MM.1S (cell line): ENCODE results near the gene RCOR1.

ENCODE experiments used
- DNase-seq: peaks from one replicate; pipeline ENCODE4 v3.0.0-alpha.2; 2015
- H2AFZ ChIP-seq: fragments of 300-600 bp; sonication (generic); 2 replicates; pipeline ENCODE4 v1.6.0; 2016; ENCODE audit warnings: antibody characterized with exemption, low read length
- H3F3A ChIP-seq: fragments of 300-600 bp; sonication (generic); 2 replicates; pipeline ENCODE4 v1.6.1; 2016; ENCODE audit warnings: mild to moderate bottlenecking, antibody characterized with exemption, low read length, moderate library complexity, mixed read lengths; ENCODE audit not compliant: insufficient read depth
- H3K27ac ChIP-seq: fragments of 300-600 bp; sonication (generic); 2 replicates; pipeline ENCODE4 v1.5.1; 2016; ENCODE audit warnings: mild to moderate bottlenecking, low read length
- H3K27me3 ChIP-seq: fragments of 300-600 bp; sonication (generic); replicated peaks from 2 replicates; pipeline ENCODE4 v1.6.0; 2016; ENCODE audit warnings: low read length; ENCODE audit not compliant: insufficient read depth
- H3K36me3 ChIP-seq: fragments of 300-600 bp; sonication (generic); replicated peaks from 2 replicates; pipeline ENCODE4 v1.6.1; 2016; ENCODE audit warnings: mild to moderate bottlenecking, low read length, mixed read lengths; ENCODE audit not compliant: insufficient read depth
- H3K4me1 ChIP-seq: fragments of 300-600 bp; sonication (generic); 2 replicates; pipeline ENCODE4 v1.6.1; 2016; ENCODE audit warnings: low read length, mixed read lengths
- H3K4me2 ChIP-seq: fragments of 300-600 bp; sonication (generic); 2 replicates; pipeline ENCODE4 v1.6.0; 2016; ENCODE audit warnings: low read depth, low read length
- H3K4me3 ChIP-seq: fragments of 300-600 bp; sonication (generic); 2 replicates; pipeline ENCODE4 v1.5.1; 2016; ENCODE audit warnings: low read length, mixed read lengths
- H3K79me2 ChIP-seq: fragments of 300-600 bp; sonication (generic); 2 replicates; pipeline ENCODE4 v1.6.1; 2016; ENCODE audit warnings: mixed run types, low read length, mixed read lengths
- H3K9ac ChIP-seq: fragments of 300-600 bp; sonication (generic); 2 replicates; pipeline ENCODE4 v1.6.1; 2016; ENCODE audit warnings: low read length, mixed read lengths
- H3K9me2 ChIP-seq: fragments of 300-600 bp; sonication (generic); replicated peaks from 2 replicates; pipeline ENCODE4 v1.6.1; 2016; ENCODE audit warnings: mild to moderate bottlenecking, low read length, mixed read lengths; ENCODE audit not compliant: insufficient read depth
- H3K9me3 ChIP-seq: fragments of 300-600 bp; sonication (generic); replicated peaks from 2 replicates; pipeline ENCODE4 v1.6.1; 2016; ENCODE audit warnings: mild to moderate bottlenecking, low read length, mixed read lengths; ENCODE audit not compliant: insufficient read depth
- H4K20me1 ChIP-seq: fragments of 300-600 bp; sonication (generic); 2 replicates; pipeline ENCODE4 v1.6.1; 2016; ENCODE audit warnings: mild to moderate bottlenecking, low read length, moderate library complexity, mixed read lengths; ENCODE audit not compliant: insufficient read depth
- CTCF ChIP-seq: fragments of 300-600 bp; sonication (generic); IDR thresholded peaks from 2 replicates; pipeline ENCODE4 v1.5.1; 2016; ENCODE audit warnings: antibody characterized with exemption, low read length, mixed read lengths
- EZH2 ChIP-seq: fragments of 300-600 bp; sonication (generic); optimal IDR thresholded peaks from 2 replicates; pipeline ENCODE3; 2017; ENCODE audit warnings: low read depth, mild to moderate bottlenecking, antibody characterized with exemption, low read length, mixed read lengths
- EZH2phosphoT487 ChIP-seq: fragments of 300-600 bp; sonication (generic); IDR thresholded peaks from 2 replicates; pipeline ENCODE4 v1.6.1; 2018; ENCODE audit warnings: antibody characterized with exemption, low read length

Gene RCOR1

GRCh38 chr14:102602421-102603292 is 10.2 kb downstream of the RCOR1 start:
- Histone ChIP-seq H3K9me2 (no peaks in the 10 kb centered on the region), H2AFZ (no peak overlapping the region), H4K20me1 (no peaks in the 10 kb centered on the region), H3K4me2 (no peak overlapping the region), H3K79me2 (peaks cover 42% of the 10 kb centered on the region), H3F3A (no peaks in the 10 kb centered on the region), H3K36me3 (no peaks in the 10 kb centered on the region), H3K9me3 (no peaks in the 10 kb centered on the region), H3K4me1 (no peaks in the 10 kb centered on the region), H3K9ac (no peak overlapping the region), H3K4me3 (no peak overlapping the region), H3K27me3 (no peaks in the 10 kb centered on the region), H3K27ac (no peak overlapping the region)
- no peak for DNase-seq
- TF ChIP-seq EZH2phosphoT487 (no peak), EZH2 (no peak), CTCF (no peak)

GRCh38 chr14:102603293-102603907 is 11.0 kb downstream of the RCOR1 start:
- no peaks in the 10 kb centered on the region for H3K4me1 ChIP-seq
- no peak overlapping the region for H3K4me2 ChIP-seq
- TF ChIP-seq CTCF (no peak), EZH2phosphoT487 (no peak), EZH2 (no peak)
- H3K79me2 ChIP-seq = peaks cover 50% of the 10 kb centered on the region
- no peak overlapping the region for H3K9ac ChIP-seq
- H2AFZ ChIP-seq = no peak overlapping the region
- no peaks in the 10 kb centered on the region for H4K20me1 ChIP-seq
- H3K27ac ChIP-seq = no peak overlapping the region
- H3K4me3 ChIP-seq = no peak overlapping the region
- no peaks in the 10 kb centered on the region for H3F3A ChIP-seq
- no peaks in the 10 kb centered on the region for H3K9me2 ChIP-seq
- H3K36me3 ChIP-seq = no peaks in the 10 kb centered on the region
- no peak for DNase-seq
- H3K9me3 ChIP-seq = no peaks in the 10 kb centered on the region
- no peaks in the 10 kb centered on the region for H3K27me3 ChIP-seq

- Histone ChIP-seq H3K4me3 (no peak overlapping the region), H2AFZ (no peak overlapping the region), H3K9me3 (no peaks in the 10 kb centered on the region), H3K4me2 (no peak overlapping the region), H4K20me1 (no peaks in the 10 kb centered on the region), H3K36me3 (no peaks in the 10 kb centered on the region), H3K27me3 (no peaks in the 10 kb centered on the region), H3K27ac (no peak overlapping the region), H3K4me1 (no peaks in the 10 kb centered on the region), H3K9ac (no peak overlapping the region), H3K9me2 (no peaks in the 10 kb centered on the region), H3K79me2 (peaks cover 49% of the 10 kb centered on the region), H3F3A (no peaks in the 10 kb centered on the region)
- TF ChIP-seq EZH2phosphoT487 = no peak
- TF ChIP-seq CTCF = no peak
- no peak for TF ChIP-seq EZH2
- no peak for DNase-seq
Observed at GRCh38 chr14:102604183-102604582, 11.7 kb downstream of the RCOR1 start.
